Stomach (tissue), 4 donors: ENCODE data around the gene SMIM44.

ENCODE experiments used
- CTCF ChIP-seq, 7 experiments: fragments of 450-650 bp in 4 of 7; fragments of 200-600 bp in 3 of 7; sonication (generic) in 3 of 7; IDR thresholded peaks; one replicate each; pipeline ENCODE4 v1.5.1; 2016 to 2019; ENCODE audit warnings: antibody characterized with exemption in 7 of 7, control low read depth in 2 of 7, mild to moderate bottlenecking in 1 of 7
- EP300 ChIP-seq: sonication (generic); formaldehyde crosslinking; IDR thresholded peaks from one replicate; pipeline ENCODE4 v1.6.1; 2017; ENCODE audit warnings: antibody characterized with exemption
- POLR2A ChIP-seq, 4 donors: fragments of 450-650 bp; IDR thresholded peaks; one replicate each; pipeline ENCODE4 v1.6.1; 2016; ENCODE audit warnings: antibody characterized with exemption in 4 of 4, control low read depth in 2 of 4, mild to moderate bottlenecking in 1 of 4, moderate library complexity in 1 of 4
- POLR2AphosphoS5 ChIP-seq, 3 donors: sonication (generic); formaldehyde crosslinking; IDR thresholded peaks; one replicate each; pipeline ENCODE4 v1.6.1; 2016; ENCODE audit warnings: antibody characterized with exemption in 3 of 3

DNA sequence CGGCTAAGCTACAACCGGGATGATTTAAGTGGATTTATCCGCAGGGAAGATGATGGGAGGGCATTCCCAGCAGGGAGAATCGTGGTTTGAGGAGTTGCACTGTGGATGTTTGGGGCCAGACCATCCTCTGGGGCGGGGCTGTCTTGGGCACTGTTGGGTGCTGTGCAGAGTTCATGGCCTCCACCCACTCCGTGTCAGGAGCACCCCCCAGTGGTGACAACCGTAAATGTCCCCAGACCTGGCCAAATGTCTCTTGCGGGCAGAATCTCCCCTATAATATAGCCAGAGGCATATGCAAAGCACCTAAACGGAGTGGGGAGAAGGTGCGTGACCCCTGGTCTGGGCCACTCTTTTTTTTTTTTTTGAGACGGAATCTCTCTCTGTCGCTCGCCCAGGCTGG lies 43.2 kb downstream of the SMIM44 start:
- peak in 3 of 7 experiments; percentile 31 to 44 (median 39) for TF ChIP-seq CTCF (IDR thresholded peaks at IDR 0.05)
- TF ChIP-seq POLR2A (IDR thresholded peaks at IDR 0.05) = no peak
- TF ChIP-seq POLR2AphosphoS5 (IDR thresholded peaks at IDR 0.05) = no peak
- TF ChIP-seq EP300 = no peak
